OCI-LY1 (cell line): ENCODE measurements around the gene CCDC192.

ENCODE experiments used
- H2AFZ ChIP-seq: fragments of 200-600 bp; sonication (generic), shearing (Covaris generic); 2 replicates; pipeline ENCODE4 v1.6.0; 2014; ENCODE audit warnings: antibody characterized with exemption, mild to moderate bottlenecking, low read length
- H3F3A ChIP-seq: fragments of 200-600 bp; sonication (generic), shearing (Covaris generic); 2 replicates; pipeline ENCODE4 v1.6.0; 2014; ENCODE audit warnings: mild to moderate bottlenecking, antibody characterized with exemption, low read length, moderate library complexity; ENCODE audit not compliant: insufficient read depth
- H3K27ac ChIP-seq: fragments of 200-600 bp; sonication (generic); 2 replicates; pipeline ENCODE4 v1.5.1; 2014; ENCODE audit warnings: low read length, mixed run types, mild to moderate bottlenecking, low read depth; ENCODE audit not compliant: poor library complexity, severe bottlenecking
- H3K27me3 ChIP-seq: fragments of 200-600 bp; sonication (generic); 2 replicates; pipeline ENCODE4 v1.6.0; 2014; ENCODE audit warnings: antibody characterized with exemption, mild to moderate bottlenecking, low read length, moderate library complexity; ENCODE audit not compliant: insufficient read depth
- H3K36me3 ChIP-seq: fragments of 200-600 bp; sonication (generic); 2 replicates; pipeline ENCODE4 v1.6.1; 2014; ENCODE audit warnings: mild to moderate bottlenecking, antibody characterized with exemption, low read length, moderate library complexity, mixed read lengths; ENCODE audit not compliant: insufficient read depth
- H3K4me1 ChIP-seq: fragments of 200-600 bp; sonication (generic); 2 replicates; pipeline ENCODE4 v1.5.1; 2014; ENCODE audit warnings: mild to moderate bottlenecking, low read length, moderate library complexity; ENCODE audit not compliant: insufficient read depth, severe bottlenecking
- H3K4me2 ChIP-seq: fragments of 200-600 bp; sonication (generic), shearing (Covaris generic); 2 replicates; pipeline ENCODE4 v1.6.1; 2014; ENCODE audit warnings: low read length
- H3K4me3 ChIP-seq: fragments of 200-600 bp; sonication (generic); 2 replicates; pipeline ENCODE4 v1.5.1; 2014; ENCODE audit warnings: low read length, low read depth, mild to moderate bottlenecking, mixed read lengths; ENCODE audit not compliant: poor library complexity, severe bottlenecking
- H3K79me2 ChIP-seq: fragments of 200-600 bp; shearing (Covaris generic); 2 replicates; pipeline ENCODE4 v1.6.1; 2016; ENCODE audit warnings: mixed run types, low read length, mixed read lengths; ENCODE audit not compliant: insufficient read depth
- H3K9ac ChIP-seq: fragments of 200-600 bp; sonication (generic), shearing (Covaris generic); 2 replicates; pipeline ENCODE4 v1.6.1; 2014; ENCODE audit warnings: mild to moderate bottlenecking, low read length, mixed read lengths
- H3K9me2 ChIP-seq: fragments of 200-600 bp; sonication (generic), shearing (Covaris generic); 2 replicates; pipeline ENCODE4 v1.6.1; 2014; ENCODE audit warnings: low read depth, mild to moderate bottlenecking, low read length, mixed read lengths
- H3K9me3 ChIP-seq: fragments of 200-600 bp; shearing (Covaris generic); 2 replicates; pipeline ENCODE4 v1.6.1; 2014; ENCODE audit warnings: low read length, mixed read lengths
- H4K20me1 ChIP-seq: fragments of 200-600 bp; sonication (generic), shearing (Covaris generic); 2 replicates; pipeline ENCODE4 v1.6.0; 2016; ENCODE audit warnings: mild to moderate bottlenecking, low read length; ENCODE audit not compliant: insufficient read depth
- CTCF ChIP-seq: fragments of 200-600 bp; sonication (generic), shearing (Covaris generic); IDR thresholded peaks from 2 replicates; pipeline ENCODE4 v1.5.1; 2017; ENCODE audit warnings: mild to moderate bottlenecking, antibody characterized with exemption, low read length, moderate library complexity, mixed read lengths
- EZH2 ChIP-seq: fragments of 200-600 bp; sonication (generic), shearing (Covaris generic); IDR thresholded peaks from 2 replicates; pipeline ENCODE4 v1.8.0; 2017; ENCODE audit warnings: borderline replicate concordance, mixed run types, mild to moderate bottlenecking, antibody characterized with exemption, low read length, moderate library complexity, mixed read lengths

The CCDC192 gene

GRCh38 chr5:127931396-127931795 is 228.2 kb downstream of the CCDC192 start:
- Histone ChIP-seq H2AFZ (no peak overlapping the region), H3F3A (no peaks in the 10 kb centered on the region), H4K20me1 (no peaks in the 10 kb centered on the region), H3K4me3 (no peak overlapping the region), H3K36me3 (no peaks in the 10 kb centered on the region), H3K27ac (no peak overlapping the region), H3K9ac (no peak overlapping the region), H3K4me2 (no peak overlapping the region), H3K79me2 (no peaks in the 10 kb centered on the region), H3K4me1 (no peaks in the 10 kb centered on the region), H3K27me3 (no peaks in the 10 kb centered on the region), H3K9me3 (no peaks in the 10 kb centered on the region), H3K9me2 (no peaks in the 10 kb centered on the region)
- no peak for TF ChIP-seq CTCF
- no peak for TF ChIP-seq EZH2

GRCh38 chr5:127933348-127933747 is 230.2 kb downstream of the CCDC192 start:
- TF ChIP-seq CTCF (no peak), EZH2 (no peak)
- Histone ChIP-seq H3K9me2 (no peaks in the 10 kb centered on the region), H3K4me2 (no peak overlapping the region), H2AFZ (no peak overlapping the region), H3K4me3 (no peak overlapping the region), H3K9me3 (no peaks in the 10 kb centered on the region), H3K79me2 (no peaks in the 10 kb centered on the region), H3F3A (no peaks in the 10 kb centered on the region), H3K27me3 (no peaks in the 10 kb centered on the region), H3K27ac (no peak overlapping the region), H4K20me1 (no peaks in the 10 kb centered on the region), H3K36me3 (no peaks in the 10 kb centered on the region), H3K4me1 (no peaks in the 10 kb centered on the region), H3K9ac (no peak overlapping the region)

GRCh38 chr5:127934791-127935256 is 231.6 kb downstream of the CCDC192 start:
- H3K27ac ChIP-seq = no peak overlapping the region
- no peaks in the 10 kb centered on the region for H3K9me2 ChIP-seq
- no peaks in the 10 kb centered on the region for H3K9me3 ChIP-seq
- no peak overlapping the region for H2AFZ ChIP-seq
- no peak overlapping the region for H3K9ac ChIP-seq
- H3F3A ChIP-seq = no peaks in the 10 kb centered on the region
- TF ChIP-seq EZH2 = no peak
- TF ChIP-seq CTCF = no peak
- no peaks in the 10 kb centered on the region for H3K27me3 ChIP-seq
- H3K4me1 ChIP-seq = no peaks in the 10 kb centered on the region
- no peaks in the 10 kb centered on the region for H3K79me2 ChIP-seq
- no peaks in the 10 kb centered on the region for H4K20me1 ChIP-seq
- H3K4me2 ChIP-seq = no peak overlapping the region
- H3K4me3 ChIP-seq = no peak overlapping the region
- H3K36me3 ChIP-seq = no peaks in the 10 kb centered on the region
